Stomach (tissue), 9 donors: ENCODE results near the gene TXNL1. TPM values are rescaled to one million over a fixed set of nuclear protein-coding genes. Genes with fewer than 3 reads are reported as not detected.

Experiments
- DNase-seq, 2 donors: peaks; one replicate each; pipeline versions ENCODE4 v3.0.0 to v3.0.0-alpha.2; 2013 to 2019
- H3K27ac ChIP-seq, 5 donors: fragments of 200-600 bp in 4 of 5; sonication (generic) in 4 of 5; one replicate each; pipeline ENCODE4 v1.5.1; 2013 to 2019; ENCODE audit warnings: mild to moderate bottlenecking in 1 of 5, moderate library complexity in 1 of 5
- H3K27me3 ChIP-seq, 3 donors: fragments of 200-600 bp; sonication (generic); one replicate each; pipeline ENCODE4 v1.5.1; 2017 to 2019; ENCODE audit warnings: mixed run types in 1 of 3
- H3K36me3 ChIP-seq, 4 donors: fragments of 200-600 bp; sonication (generic); 1 replicate in 3 of 4; 2 replicates in 1 of 4; pipeline ENCODE4 v1.5.1; 2016 to 2019
- H3K4me1 ChIP-seq, 4 donors: fragments of 200-600 bp; sonication (generic); one replicate each; pipeline ENCODE4 v1.5.1; 2016 to 2019
- H3K4me3 ChIP-seq, 4 donors: fragments of 200-600 bp; sonication (generic) in 3 of 4; one replicate each; pipeline ENCODE4 v1.5.1; 2016 to 2019; ENCODE audit warnings: mild to moderate bottlenecking in 1 of 4
- H3K9me3 ChIP-seq, 4 donors: fragments of 200-600 bp; sonication (generic); one replicate each; pipeline ENCODE4 v1.5.1; 2016 to 2019
- CTCF ChIP-seq, 7 experiments: fragments of 450-650 bp in 4 of 7; fragments of 200-600 bp in 3 of 7; sonication (generic) in 3 of 7; IDR thresholded peaks; one replicate each; pipeline ENCODE4 v1.5.1; 2016 to 2019; ENCODE audit warnings: antibody characterized with exemption in 7 of 7, control low read depth in 2 of 7, mild to moderate bottlenecking in 1 of 7
- EP300 ChIP-seq: sonication (generic); formaldehyde crosslinking; IDR thresholded peaks from one replicate; pipeline ENCODE4 v1.6.1; 2017; ENCODE audit warnings: antibody characterized with exemption
- POLR2A ChIP-seq, 4 donors: fragments of 450-650 bp; IDR thresholded peaks; one replicate each; pipeline ENCODE4 v1.6.1; 2016; ENCODE audit warnings: antibody characterized with exemption in 4 of 4, control low read depth in 2 of 4, mild to moderate bottlenecking in 1 of 4, moderate library complexity in 1 of 4
- POLR2AphosphoS5 ChIP-seq, 3 donors: sonication (generic); formaldehyde crosslinking; IDR thresholded peaks; one replicate each; pipeline ENCODE4 v1.6.1; 2016; ENCODE audit warnings: antibody characterized with exemption in 3 of 3
- WGBS, 5 donors: extraction: QIAGEN DNeasy Blood & Tissue Kit in 3 of 5; methylation state at CpG; one replicate each; pipeline versions ENCODE4 v1.1.5 to v1.1.7; 2013 to 2018; 5-methylcytosine and 5-hydroxymethylcytosine counted together
- intact Hi-C: fragments of 100-400 bp; cut with DNase I; formaldehyde crosslinking; loops from one replicate; pipeline ENCODE4 v1.15.1; 2023; ENCODE audit warnings: low total_unique reads
- polyA plus RNA-seq, 3 donors: library from polyadenylated mRNA; stranded (reverse); fragments of 200-250 nt; gene quantifications; one replicate each; pipeline ENCODE4 v1.2.3, GENCODE V29; 2013
- total RNA-seq, 5 donors: library from RNA; depleted of rRNA; stranded (reverse); fragments of >200 nt; gene quantifications; one replicate each; pipeline versions ENCODE4 v1.1.0 to v1.2.3, GENCODE V29; 2014 to 2016
- donor health status: healthy with polysubstance abuse.
- donor health status: Bipolar disorder and iron deficiency.
- donor health status: healthy.

The TXNL1 gene
- total and polyA plus RNA-seq, 8 donors = 2.6 to 87.1 (median 41.4) TPM

- intact Hi-C loops = no loop called here
- TF ChIP-seq CTCF (IDR thresholded peaks at IDR 0.05) (peak in 1 of 7 experiments; percentile 22), EP300 (no peak), POLR2A (IDR thresholded peaks at IDR 0.05) (no peak), POLR2AphosphoS5 (IDR thresholded peaks at IDR 0.05) (peak; percentile 58 to 94 (median 63))
- Histone ChIP-seq H3K4me1 (peaks cover 7 to 31% (median 19%) of the 10 kb centered on the region in 4 donors), H3K4me3 (peak within 1 kb of the TSS; percentile 78 to 92 (median 85)), H3K27ac (peak within 1 kb of the TSS; percentile 81 to 90 (median 88)), H3K9me3 (no peaks in the 10 kb centered on the region), H3K36me3 (no peaks in the 10 kb centered on the region), H3K27me3 (no peaks in the 10 kb centered on the region)
- 0 to 1% (median 0%) methylated on average over 38 to 47 of the region's 47 CpGs for WGBS, 5 donors
- DNase-seq = peak; percentile 97 to 99
Observed at GRCh38 chr18:56650944-56651770, 12.8 kb upstream of the TXNL1 start, which contains the start of gene WDR7. Gene WDR7 (plus strand): TSS chr18:56651359. CDS start chr18:56672516, 21,157 bp downstream.

GRCh38 chr18:56649996-56650395 is 11.6 kb upstream of the TXNL1 start:
- 96 to 100% (median 100%) methylated on average over 1 of the region's 1 CpG for WGBS, 5 donors
- H3K4me3 ChIP-seq = no peak overlapping the region
- no peak for DNase-seq
- peak overlapping the region in 1 of 5 donors; percentile 90 for H3K27ac ChIP-seq
- no peaks in the 10 kb centered on the region for H3K9me3 ChIP-seq
- intact Hi-C loops = no loop called here
- TF ChIP-seq EP300 = no peak
- no peak for TF ChIP-seq POLR2AphosphoS5 (IDR thresholded peaks at IDR 0.05)
- TF ChIP-seq POLR2A (IDR thresholded peaks at IDR 0.05) = no peak
- no peak for TF ChIP-seq CTCF (IDR thresholded peaks at IDR 0.05)
- peaks cover 7 to 39% (median 22%) of the 10 kb centered on the region in 4 donors for H3K4me1 ChIP-seq
- H3K36me3 ChIP-seq = no peaks in the 10 kb centered on the region
- H3K27me3 ChIP-seq = no peaks in the 10 kb centered on the region

GRCh38 chr18:56647951-56648893 is 9.8 kb upstream of the TXNL1 start:
- peaks cover 7 to 33% (median 20%) of the 10 kb centered on the region in 4 donors for H3K4me1 ChIP-seq

More at GRCh38 chr18:56647951-56648893, 9.8 kb upstream of the TXNL1 start:
- no peak overlapping the region for H3K27ac ChIP-seq
- TF ChIP-seq CTCF (IDR thresholded peaks at IDR 0.05) = no peak
- no peak for TF ChIP-seq POLR2A (IDR thresholded peaks at IDR 0.05)
- no peak for TF ChIP-seq POLR2AphosphoS5 (IDR thresholded peaks at IDR 0.05)
- TF ChIP-seq EP300 = no peak
- H3K27me3 ChIP-seq = no peaks in the 10 kb centered on the region
- no peaks in the 10 kb centered on the region for H3K36me3 ChIP-seq
- no peak for DNase-seq
- no peaks in the 10 kb centered on the region for H3K9me3 ChIP-seq
- intact Hi-C loops = no loop called here
- no peak overlapping the region for H3K4me3 ChIP-seq
- 67 to 83% (median 77%) methylated on average over 3 of the region's 3 CpGs for WGBS, 5 donors
